ENCODE measurements around the gene KIF3C. TPM values are rescaled to one million over a fixed set of nuclear protein-coding genes. Genes with fewer than 3 reads are reported as not detected.

The KIF3C gene
- total and polyA plus RNA-seq, 2 donors from 2014 or later, result 1.9 to 4.8 TPM

DNA sequence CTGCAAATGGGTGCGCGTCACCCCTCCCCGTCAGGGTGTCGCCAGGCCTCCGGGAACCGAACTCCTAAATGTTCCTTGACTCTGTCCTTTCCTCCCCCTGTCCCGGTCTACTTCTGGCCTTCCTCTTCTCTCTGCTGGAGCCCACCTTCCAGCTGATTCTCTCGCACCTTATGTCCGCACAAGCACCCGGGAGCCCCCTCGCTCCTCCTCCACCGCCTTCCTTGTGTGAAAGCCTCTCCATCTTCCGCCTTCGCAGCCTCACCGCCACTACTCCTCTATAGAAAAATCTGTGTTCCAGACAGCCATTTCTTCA is 627 bp upstream of the KIF3C start:
- TF ChIP-seq, protein P1, sequence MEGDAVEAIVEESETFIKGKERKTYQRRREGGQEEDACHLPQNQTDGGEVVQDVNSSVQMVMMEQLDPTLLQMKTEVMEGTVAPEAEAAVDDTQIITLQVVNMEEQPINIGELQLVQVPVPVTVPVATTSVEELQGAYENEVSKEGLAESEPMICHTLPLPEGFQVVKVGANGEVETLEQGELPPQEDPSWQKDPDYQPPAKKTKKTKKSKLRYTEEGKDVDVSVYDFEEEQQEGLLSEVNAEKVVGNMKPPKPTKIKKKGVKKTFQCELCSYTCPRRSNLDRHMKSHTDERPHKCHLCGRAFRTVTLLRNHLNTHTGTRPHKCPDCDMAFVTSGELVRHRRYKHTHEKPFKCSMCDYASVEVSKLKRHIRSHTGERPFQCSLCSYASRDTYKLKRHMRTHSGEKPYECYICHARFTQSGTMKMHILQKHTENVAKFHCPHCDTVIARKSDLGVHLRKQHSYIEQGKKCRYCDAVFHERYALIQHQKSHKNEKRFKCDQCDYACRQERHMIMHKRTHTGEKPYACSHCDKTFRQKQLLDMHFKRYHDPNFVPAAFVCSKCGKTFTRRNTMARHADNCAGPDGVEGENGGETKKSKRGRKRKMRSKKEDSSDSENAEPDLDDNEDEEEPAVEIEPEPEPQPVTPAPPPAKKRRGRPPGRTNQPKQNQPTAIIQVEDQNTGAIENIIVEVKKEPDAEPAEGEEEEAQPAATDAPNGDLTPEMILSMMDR (IDR thresholded peaks at IDR 0.05; ENCODE audit: borderline replicate concordance, extremely low read depth, insufficient read depth), result no peak
- H3K36me3 ChIP-seq (ENCODE audit: control insufficient read depth in 2 of 3, insufficient read depth in 3 of 3, low read length in 3 of 3), result no peaks in the 10 kb centered on the region
- no peak overlapping the region for H3K27ac ChIP-seq (ENCODE audit: low read depth in 2 of 2, low read length in 2 of 2)
- intact Hi-C loops (cut with DNase I), result no loop called here
- peak overlapping the region in 1 of 3 donors; percentile 40 for H3K9ac ChIP-seq (ENCODE audit: low read length in 3 of 3)
- peaks cover 0 to 8% (median 0%) of the 10 kb centered on the region in 3 donors for H3K4me1 ChIP-seq (ENCODE audit: control insufficient read depth in 2 of 3, insufficient read depth in 2 of 3, low read depth in 1 of 3, low read length in 3 of 3)
- H3K9me3 ChIP-seq (ENCODE audit: control insufficient read depth in 2 of 3, insufficient read depth in 1 of 3, low read length in 3 of 3), result no peaks in the 10 kb centered on the region
- H3K27me3 ChIP-seq (ENCODE audit: control insufficient read depth, insufficient read depth, low read length), result no peaks in the 10 kb centered on the region
- DNase-seq (no peak), FAIRE-seq (no peak)
- H3K4me3 ChIP-seq (ENCODE audit: low read length in 3 of 3), result peak overlapping the region; percentile 48 to 67 (median 60)

DNA sequence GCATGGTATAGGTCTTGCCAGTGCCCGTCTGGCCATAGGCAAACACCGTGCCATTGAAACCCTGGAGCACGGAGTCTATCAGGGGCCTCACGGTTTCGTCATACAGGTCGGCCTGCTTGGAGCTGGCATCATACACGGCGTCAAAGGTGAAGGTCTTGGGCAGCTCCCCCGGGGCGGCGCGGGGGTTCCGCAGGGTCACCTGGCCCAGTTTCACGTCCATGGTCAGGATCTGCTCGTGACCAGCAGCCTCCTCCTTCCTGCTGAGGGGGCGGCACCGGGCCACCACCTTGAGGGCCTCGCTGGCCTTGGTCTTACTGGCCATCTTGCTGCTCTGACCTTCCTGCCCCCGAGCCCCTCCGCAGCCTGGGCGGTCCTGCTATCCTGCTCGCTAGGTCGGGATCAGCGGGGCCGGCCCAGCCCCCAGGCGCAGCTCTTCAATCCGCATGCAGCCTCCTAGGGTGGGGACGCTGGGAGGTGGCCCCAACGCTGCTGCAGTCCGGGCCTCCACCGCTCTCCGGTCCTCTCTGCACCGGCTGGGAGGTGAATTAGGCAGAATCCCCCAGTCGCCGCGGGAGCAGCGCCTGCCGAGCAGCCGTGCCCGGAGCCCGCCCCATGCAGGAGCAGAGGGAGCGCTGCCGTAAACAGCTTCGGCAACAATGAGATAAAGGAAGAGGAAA is 563 bp downstream of the KIF3C start:
- Histone ChIP-seq H3K9me3 (ENCODE audit: control insufficient read depth in 2 of 3, insufficient read depth in 1 of 3, low read length in 3 of 3) (no peaks in the 10 kb centered on the region), H3K4me1 (ENCODE audit: control insufficient read depth in 2 of 3, insufficient read depth in 2 of 3, low read depth in 1 of 3, low read length in 3 of 3) (peaks cover 0 to 8% (median 0%) of the 10 kb centered on the region in 3 donors), H3K4me3 (ENCODE audit: low read length in 3 of 3) (peak overlapping the region; percentile 37 to 67 (median 60)), H3K27me3 (ENCODE audit: control insufficient read depth, insufficient read depth, low read length) (no peaks in the 10 kb centered on the region), H3K9ac (ENCODE audit: low read length in 3 of 3) (peak overlapping the region in 2 of 3 donors; percentile 26 to 46), H3K27ac (ENCODE audit: low read depth in 2 of 2, low read length in 2 of 2) (no peak overlapping the region), H3K36me3 (ENCODE audit: control insufficient read depth in 2 of 3, insufficient read depth in 3 of 3, low read length in 3 of 3) (no peaks in the 10 kb centered on the region)
- DNase-seq, result peak in 3 of 5 donors; percentile 48 to 76 (median 76)
- TF ChIP-seq, protein P1 (IDR thresholded peaks at IDR 0.05; ENCODE audit: borderline replicate concordance, extremely low read depth, insufficient read depth), result no peak
- no peak for FAIRE-seq
- intact Hi-C loops (cut with DNase I), result no loop called here

DNA sequence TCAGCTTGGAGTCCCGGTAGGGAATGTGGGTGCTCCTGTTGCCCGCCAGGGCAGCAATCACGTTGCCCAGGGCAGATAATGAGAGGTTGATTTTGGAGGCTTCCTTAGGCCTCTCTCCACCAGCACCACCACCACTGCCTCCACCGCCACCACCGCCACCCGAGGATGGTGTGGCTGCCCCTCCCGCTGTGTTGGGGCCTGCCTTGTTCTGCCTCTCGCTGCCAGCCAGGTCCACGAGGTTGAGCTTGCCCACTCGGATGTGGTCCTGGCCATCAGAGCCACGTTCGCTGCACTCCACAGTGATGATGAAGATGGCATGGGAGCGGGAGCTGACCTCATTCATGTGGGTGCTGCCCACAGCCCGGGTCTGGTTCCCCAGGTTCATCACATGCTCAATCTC is 1.3 kb downstream of the KIF3C start:
- H3K27ac ChIP-seq (ENCODE audit: low read depth in 2 of 2, low read length in 2 of 2), result no peak overlapping the region
- intact Hi-C loops (cut with DNase I), result no loop called here
- H3K4me1 ChIP-seq (ENCODE audit: control insufficient read depth in 2 of 3, insufficient read depth in 2 of 3, low read depth in 1 of 3, low read length in 3 of 3), result peaks cover 0 to 8% (median 0%) of the 10 kb centered on the region in 3 donors
- H3K27me3 ChIP-seq (ENCODE audit: control insufficient read depth, insufficient read depth, low read length), result no peaks in the 10 kb centered on the region
- no peaks in the 10 kb centered on the region for H3K9me3 ChIP-seq (ENCODE audit: control insufficient read depth in 2 of 3, insufficient read depth in 1 of 3, low read length in 3 of 3)
- no peak overlapping the region for H3K9ac ChIP-seq (ENCODE audit: low read length in 3 of 3)
- TF ChIP-seq, protein P1 (IDR thresholded peaks at IDR 0.05; ENCODE audit: borderline replicate concordance, extremely low read depth, insufficient read depth), result no peak
- no peaks in the 10 kb centered on the region for H3K36me3 ChIP-seq (ENCODE audit: control insufficient read depth in 2 of 3, insufficient read depth in 3 of 3, low read length in 3 of 3)
- FAIRE-seq (no peak), DNase-seq (peak in 1 of 5 donors; percentile 65)
- no peak overlapping the region for H3K4me3 ChIP-seq (ENCODE audit: low read length in 3 of 3)

All from kidney (tissue), 14 donors.